GM12801 (cell line): Measurements from ENCODE around the gene FAM111B.
"Not testable (repeated sequence)": the region's sequence is repeated elsewhere in the genome, so short reads cannot be mapped to it uniquely, and the experiment has no call there.

Source experiments
- TF ChIP-seq, protein P1 (sequence below): IDR thresholded peaks from one replicate; pipeline ENCODE4 v1.5.1; 2011; ENCODE audit warnings: control low read depth; ENCODE audit not compliant: insufficient read length; ENCODE audit errors: extremely low read depth

Gene FAM111B

GRCh38 chr11:59079086-59079485 lies 28.0 kb upstream of the FAM111B start:
- TF ChIP-seq, protein P1, sequence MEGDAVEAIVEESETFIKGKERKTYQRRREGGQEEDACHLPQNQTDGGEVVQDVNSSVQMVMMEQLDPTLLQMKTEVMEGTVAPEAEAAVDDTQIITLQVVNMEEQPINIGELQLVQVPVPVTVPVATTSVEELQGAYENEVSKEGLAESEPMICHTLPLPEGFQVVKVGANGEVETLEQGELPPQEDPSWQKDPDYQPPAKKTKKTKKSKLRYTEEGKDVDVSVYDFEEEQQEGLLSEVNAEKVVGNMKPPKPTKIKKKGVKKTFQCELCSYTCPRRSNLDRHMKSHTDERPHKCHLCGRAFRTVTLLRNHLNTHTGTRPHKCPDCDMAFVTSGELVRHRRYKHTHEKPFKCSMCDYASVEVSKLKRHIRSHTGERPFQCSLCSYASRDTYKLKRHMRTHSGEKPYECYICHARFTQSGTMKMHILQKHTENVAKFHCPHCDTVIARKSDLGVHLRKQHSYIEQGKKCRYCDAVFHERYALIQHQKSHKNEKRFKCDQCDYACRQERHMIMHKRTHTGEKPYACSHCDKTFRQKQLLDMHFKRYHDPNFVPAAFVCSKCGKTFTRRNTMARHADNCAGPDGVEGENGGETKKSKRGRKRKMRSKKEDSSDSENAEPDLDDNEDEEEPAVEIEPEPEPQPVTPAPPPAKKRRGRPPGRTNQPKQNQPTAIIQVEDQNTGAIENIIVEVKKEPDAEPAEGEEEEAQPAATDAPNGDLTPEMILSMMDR = no peak

DNA sequence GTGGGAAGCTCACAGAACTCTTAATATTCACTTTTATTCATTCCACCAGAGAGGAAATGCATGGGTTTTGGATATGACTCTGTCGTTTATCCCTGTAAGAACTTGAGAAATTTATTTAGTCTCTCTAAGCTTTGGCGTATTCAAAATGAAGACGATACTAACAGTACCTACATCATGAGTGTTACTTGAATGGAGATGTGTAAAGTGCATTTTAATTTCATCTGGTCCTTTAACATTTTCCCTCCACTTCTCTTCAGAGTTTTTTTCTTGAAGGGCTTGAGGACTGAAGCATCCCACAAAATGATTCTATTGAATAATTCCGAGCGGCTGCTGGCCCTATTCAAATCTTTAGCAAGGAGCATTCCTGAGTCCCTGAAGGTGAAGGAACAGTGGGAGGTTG lies 21.0 kb upstream of the FAM111B start, which contains the start of gene GLYATL1B:
Gene GLYATL1B, plus strand, starts transcription at position 301 of the 400 bp plus-strand sequence. Its CDS starts 0 bp downstream, at position 301.
- TF ChIP-seq, protein P1 = not testable (repeated sequence)

DNA sequence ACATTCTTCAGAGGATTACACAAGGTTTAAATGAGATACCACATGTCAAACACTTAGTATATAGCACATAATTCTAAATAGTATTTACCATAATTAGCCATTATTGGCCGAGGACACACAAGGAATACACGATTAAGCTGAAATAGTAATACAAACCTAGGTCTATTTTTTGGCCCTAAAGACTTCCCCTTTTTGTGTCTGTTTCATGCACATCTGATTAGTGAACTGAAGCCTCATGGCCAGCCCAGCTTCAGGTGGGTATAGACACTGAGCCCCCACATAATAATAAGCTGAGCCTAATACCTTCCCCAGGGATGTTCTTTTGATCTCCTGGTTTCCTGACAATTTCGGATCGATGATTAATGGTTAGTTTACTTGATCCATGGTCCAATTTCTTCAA lies 18.9 kb upstream of the FAM111B start:
- TF ChIP-seq, protein P1 = no peak

GRCh38 chr11:59097113-59097708 lies 9.8 kb upstream of the FAM111B start:
- TF ChIP-seq, protein P1 = no peak

DNA sequence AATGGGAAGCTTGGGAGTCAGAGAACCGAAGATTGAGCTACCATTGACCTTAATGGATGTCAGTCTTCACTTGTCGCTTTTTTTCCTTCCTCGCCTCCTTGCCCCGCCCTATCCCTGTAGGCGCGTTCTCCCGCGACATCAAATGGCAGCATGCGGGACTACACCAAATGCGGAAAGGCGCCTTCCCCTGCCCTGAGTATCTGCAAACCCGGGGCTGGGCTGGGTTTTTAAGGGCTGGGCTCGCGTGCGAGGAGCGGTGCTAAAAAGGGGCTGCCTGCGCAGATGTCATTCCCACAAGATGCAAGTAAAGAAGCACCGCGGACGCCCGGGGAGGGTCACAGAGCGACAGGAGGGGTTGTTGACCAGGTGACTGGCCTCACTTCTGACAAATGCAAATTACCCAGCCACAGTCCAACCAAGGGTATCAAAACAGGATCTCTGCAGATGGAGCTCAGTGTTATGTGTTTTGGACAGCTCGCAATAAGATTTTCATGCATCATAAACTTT lies 4.7 kb upstream of the FAM111B start:
- TF ChIP-seq, protein P1 = no peak

GRCh38 chr11:59112494-59112893 lies 5.5 kb downstream of the FAM111B start:
- TF ChIP-seq, protein P1 = no peak

DNA sequence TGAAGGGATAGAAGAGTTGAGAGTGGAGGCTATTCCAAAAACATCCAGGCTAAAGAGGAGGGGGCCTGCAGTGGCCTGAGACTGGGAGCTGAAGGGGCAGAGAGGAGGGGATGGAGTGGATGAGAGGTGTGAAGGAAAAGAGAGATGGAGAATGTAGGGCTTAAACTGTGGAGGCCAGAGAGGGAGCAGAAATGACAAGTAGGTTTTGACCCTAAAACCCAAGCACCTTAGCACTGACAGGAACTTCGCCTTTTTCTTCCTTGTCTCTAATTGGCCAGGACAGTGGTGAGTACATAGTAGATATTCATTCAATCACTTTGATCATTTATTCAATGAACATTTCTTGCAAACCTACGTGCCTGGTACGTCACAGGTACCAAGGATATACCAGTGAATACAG lies 7.3 kb downstream of the FAM111B start:
- TF ChIP-seq, protein P1 = no peak

GRCh38 chr11:59115553-59115952 lies 8.5 kb downstream of the FAM111B start:
- TF ChIP-seq, protein P1 = no peak
